Uterus (tissue), 2 donors: ENCODE data around the gene GATA2.

Source experiments
- POLR2A ChIP-seq, 2 donors: fragments of 450-650 bp; IDR thresholded peaks; one replicate each; pipeline ENCODE4 v1.6.1; 2016; ENCODE audit warnings: antibody characterized with exemption in 2 of 2, mild to moderate bottlenecking in 1 of 2, moderate library complexity in 1 of 2
- TF ChIP-seq, protein P1 (sequence below), 4 experiments: fragments of 200-600 bp in 2 of 4; fragments of 450-650 bp in 2 of 4; sonication (generic) in 2 of 4; IDR thresholded peaks; one replicate each; pipeline ENCODE4 v1.5.1; 2016 to 2019; ENCODE audit warnings: antibody characterized with exemption in 4 of 4, mild to moderate bottlenecking in 2 of 4, moderate library complexity in 1 of 4

DNA sequence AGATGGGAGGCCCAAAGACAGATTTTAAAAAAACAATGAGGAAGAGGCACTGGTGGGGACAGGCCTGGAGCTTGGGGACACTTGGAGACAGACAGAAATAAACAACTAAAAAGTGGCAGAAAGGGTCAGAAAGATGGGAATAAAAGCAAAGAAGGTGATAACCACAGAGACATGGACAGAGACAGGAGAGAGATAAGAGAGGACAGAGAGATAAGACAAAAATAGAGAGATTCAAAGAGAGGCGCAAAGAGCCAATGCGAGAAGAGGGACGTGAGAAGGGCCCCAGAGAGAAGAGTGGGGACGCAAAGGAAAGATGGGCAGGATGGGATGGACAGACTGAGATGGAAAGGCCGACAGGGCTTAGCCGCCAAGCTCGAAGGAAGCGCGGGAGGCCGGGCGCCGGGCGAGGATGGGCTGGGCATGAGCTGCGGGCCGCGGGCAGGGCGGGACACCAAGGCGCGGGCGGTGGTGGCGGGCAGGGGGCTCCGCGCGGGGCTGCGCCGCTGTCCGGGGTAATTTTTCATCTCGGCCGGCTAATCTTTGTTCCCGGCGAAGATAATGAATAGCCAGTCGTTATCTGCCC is 3.1 kb upstream of the GATA2 start:
- TF ChIP-seq, protein P1, sequence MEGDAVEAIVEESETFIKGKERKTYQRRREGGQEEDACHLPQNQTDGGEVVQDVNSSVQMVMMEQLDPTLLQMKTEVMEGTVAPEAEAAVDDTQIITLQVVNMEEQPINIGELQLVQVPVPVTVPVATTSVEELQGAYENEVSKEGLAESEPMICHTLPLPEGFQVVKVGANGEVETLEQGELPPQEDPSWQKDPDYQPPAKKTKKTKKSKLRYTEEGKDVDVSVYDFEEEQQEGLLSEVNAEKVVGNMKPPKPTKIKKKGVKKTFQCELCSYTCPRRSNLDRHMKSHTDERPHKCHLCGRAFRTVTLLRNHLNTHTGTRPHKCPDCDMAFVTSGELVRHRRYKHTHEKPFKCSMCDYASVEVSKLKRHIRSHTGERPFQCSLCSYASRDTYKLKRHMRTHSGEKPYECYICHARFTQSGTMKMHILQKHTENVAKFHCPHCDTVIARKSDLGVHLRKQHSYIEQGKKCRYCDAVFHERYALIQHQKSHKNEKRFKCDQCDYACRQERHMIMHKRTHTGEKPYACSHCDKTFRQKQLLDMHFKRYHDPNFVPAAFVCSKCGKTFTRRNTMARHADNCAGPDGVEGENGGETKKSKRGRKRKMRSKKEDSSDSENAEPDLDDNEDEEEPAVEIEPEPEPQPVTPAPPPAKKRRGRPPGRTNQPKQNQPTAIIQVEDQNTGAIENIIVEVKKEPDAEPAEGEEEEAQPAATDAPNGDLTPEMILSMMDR (IDR thresholded peaks at IDR 0.05): no peak
- TF ChIP-seq POLR2A (IDR thresholded peaks at IDR 0.05): no peak
